PC-9 (cell line): ENCODE measurements around the gene CELF4. TPM values are rescaled to one million over a fixed set of nuclear protein-coding genes. Genes with fewer than 3 reads are reported as not detected.

ENCODE experiments used
- BruUV-seq: library from RNA; stranded (reverse); fragments of 400-500 nt; replicated peaks from 2 replicates; lab custom pipeline; 2021; lab: Mats Ljungman, UMichigan
- CTCF ChIA-PET: fragments of 300-600 bp; sonication (Branson Sonifier 250); formaldehyde crosslinking; loops from one replicate; lab custom pipeline; 2022; ENCODE audit warnings: antibody characterized with exemption; lab: Charles Lee
- POLR2A ChIA-PET: fragments of 300-600 bp; sonication (Branson Sonifier 250); formaldehyde crosslinking; loops from one replicate; lab custom pipeline; 2022; ENCODE audit warnings: antibody characterized with exemption; ENCODE audit not compliant: unreplicated experiment; lab: Charles Lee
- DNase-seq, 2 experiments: peaks; one replicate each; pipeline versions ENCODE4 v3.0.0 to v3.0.0-alpha.2; 2015 to 2022; ENCODE audit warnings: mixed read lengths in 1 of 2
- H2AFZ ChIP-seq: fragments of 200-600 bp; sonication (generic); 2 replicates; pipeline ENCODE4 v1.8.1; 2017; ENCODE audit warnings: antibody characterized with exemption
- H3F3A ChIP-seq: fragments of 200-600 bp; sonication (generic); 2 replicates; pipeline ENCODE4 v1.8.1; 2017; ENCODE audit warnings: antibody characterized with exemption, mild to moderate bottlenecking, low read depth; ENCODE audit not compliant: insufficient read depth
- H3K27ac ChIP-seq: fragments of 200-600 bp; sonication (generic); 2 replicates; pipeline ENCODE4 v1.6.1; 2016; ENCODE audit warnings: mixed run types
- H3K27me3 ChIP-seq: fragments of 200-600 bp; sonication (generic); 2 replicates; pipeline ENCODE4 v1.6.1; 2016; ENCODE audit warnings: low read depth, mixed run types; ENCODE audit not compliant: insufficient read depth
- H3K36me3 ChIP-seq: fragments of 200-600 bp; sonication (generic); 2 replicates; pipeline ENCODE4 v1.6.1; 2016; ENCODE audit warnings: low read depth, mixed run types
- H3K4me1 ChIP-seq: fragments of 200-600 bp; sonication (generic); replicated peaks from 2 replicates; pipeline ENCODE4 v1.6.1; 2016; ENCODE audit warnings: mixed run types; ENCODE audit not compliant: insufficient read depth
- H3K4me2 ChIP-seq: fragments of 200-600 bp; sonication (generic); 2 replicates; pipeline ENCODE4 v1.6.1; 2017; ENCODE audit warnings: mixed run types
- H3K4me3 ChIP-seq: fragments of 200-600 bp; sonication (generic); 2 replicates; pipeline ENCODE4 v1.6.1; 2016; ENCODE audit warnings: mixed run types
- H3K79me2 ChIP-seq: fragments of 200-600 bp; sonication (generic); 2 replicates; pipeline ENCODE4 v1.6.1; 2017; ENCODE audit warnings: low read depth, mixed run types
- H3K9me2 ChIP-seq: fragments of 200-600 bp; sonication (generic); 2 replicates; pipeline ENCODE4 v1.8.1; 2017; ENCODE audit warnings: mild to moderate bottlenecking; ENCODE audit not compliant: insufficient read depth
- H3K9me3 ChIP-seq: fragments of 200-600 bp; sonication (generic); 2 replicates; pipeline ENCODE4 v1.8.1; 2016; ENCODE audit warnings: low read depth; ENCODE audit not compliant: insufficient read depth
- H4K20me1 ChIP-seq: fragments of 200-600 bp; sonication (generic); 2 replicates; pipeline ENCODE4 v1.8.1; 2017; ENCODE audit not compliant: insufficient read depth
- EZH2 ChIP-seq: fragments of 200-600 bp; sonication (generic); IDR thresholded peaks from 2 replicates; pipeline ENCODE4 v1.8.0; 2017; ENCODE audit warnings: antibody characterized with exemption, low read depth
- intact Hi-C: fragments of 100-400 bp; cut with micrococcal nuclease; formaldehyde crosslinking; loops from one replicate; pipeline ENCODE4 v1.10.0; 2022; ENCODE audit not compliant: unreplicated experiment
- total RNA-seq: library from RNA; stranded (reverse); gene quantifications from 2 replicates; pipeline ENCODE4 v1.2.3, GENCODE V29; 2021
- TF ChIP-seq, protein P1 (sequence below): fragments of 200-600 bp; sonication (generic); conservative IDR thresholded peaks from 2 replicates; pipeline ENCODE4 v1.6.1; 2017; ENCODE audit warnings: mixed run types, antibody characterized with exemption, mild to moderate bottlenecking, moderate library complexity

Gene CELF4
- total RNA-seq, 1 experiment from 2014 or later, result 1.2 TPM

GRCh38 chr18:37259711-37260110 is 305.9 kb downstream of the CELF4 start:
- no peak overlapping the region for H3K27ac ChIP-seq
- H3K9me3 ChIP-seq, result no peaks in the 10 kb centered on the region
- POLR2A ChIA-PET, result no interaction called here
- DNase-seq, result no peak
- H4K20me1 ChIP-seq, result no peaks in the 10 kb centered on the region
- H3F3A ChIP-seq, result no peaks in the 10 kb centered on the region
- no peak overlapping the region for H3K4me2 ChIP-seq
- H3K4me3 ChIP-seq, result no peak overlapping the region
- intact Hi-C loops, result no loop called here
- no peaks in the 10 kb centered on the region for H3K4me1 ChIP-seq
- no peaks in the 10 kb centered on the region for H3K9me2 ChIP-seq
- no peak overlapping the region for H2AFZ ChIP-seq
- CTCF ChIA-PET, result no interaction called here
- no peaks in the 10 kb centered on the region for H3K36me3 ChIP-seq
- no TSS peak for BruUV-seq
- peaks cover 32% of the 10 kb centered on the region for H3K27me3 ChIP-seq
- H3K79me2 ChIP-seq, result no peaks in the 10 kb centered on the region
- TF ChIP-seq EZH2, result no peak
- TF ChIP-seq, protein P1, sequence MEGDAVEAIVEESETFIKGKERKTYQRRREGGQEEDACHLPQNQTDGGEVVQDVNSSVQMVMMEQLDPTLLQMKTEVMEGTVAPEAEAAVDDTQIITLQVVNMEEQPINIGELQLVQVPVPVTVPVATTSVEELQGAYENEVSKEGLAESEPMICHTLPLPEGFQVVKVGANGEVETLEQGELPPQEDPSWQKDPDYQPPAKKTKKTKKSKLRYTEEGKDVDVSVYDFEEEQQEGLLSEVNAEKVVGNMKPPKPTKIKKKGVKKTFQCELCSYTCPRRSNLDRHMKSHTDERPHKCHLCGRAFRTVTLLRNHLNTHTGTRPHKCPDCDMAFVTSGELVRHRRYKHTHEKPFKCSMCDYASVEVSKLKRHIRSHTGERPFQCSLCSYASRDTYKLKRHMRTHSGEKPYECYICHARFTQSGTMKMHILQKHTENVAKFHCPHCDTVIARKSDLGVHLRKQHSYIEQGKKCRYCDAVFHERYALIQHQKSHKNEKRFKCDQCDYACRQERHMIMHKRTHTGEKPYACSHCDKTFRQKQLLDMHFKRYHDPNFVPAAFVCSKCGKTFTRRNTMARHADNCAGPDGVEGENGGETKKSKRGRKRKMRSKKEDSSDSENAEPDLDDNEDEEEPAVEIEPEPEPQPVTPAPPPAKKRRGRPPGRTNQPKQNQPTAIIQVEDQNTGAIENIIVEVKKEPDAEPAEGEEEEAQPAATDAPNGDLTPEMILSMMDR, result no peak

DNA sequence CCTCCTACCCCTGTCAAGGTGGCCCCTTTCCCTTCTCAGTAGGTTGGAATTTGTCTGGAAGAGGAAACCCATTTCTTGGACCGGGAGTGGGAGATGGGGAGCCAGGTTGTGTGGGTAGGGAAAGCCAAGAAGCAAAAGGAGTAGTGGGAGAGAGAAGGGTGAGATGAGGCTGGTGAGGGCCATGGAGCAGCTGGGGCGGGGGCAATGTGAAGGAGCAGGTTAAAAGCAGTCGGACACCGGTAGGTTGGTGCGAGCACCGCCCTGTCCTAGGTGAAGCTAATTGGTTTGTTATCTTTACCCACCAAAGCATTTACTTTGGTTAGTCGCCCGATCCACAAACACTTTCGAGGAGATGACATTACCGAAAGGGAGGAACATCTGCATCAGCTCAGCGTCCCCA is 306.8 kb downstream of the CELF4 start:
- Histone ChIP-seq H2AFZ (no peak overlapping the region), H3F3A (no peaks in the 10 kb centered on the region), H3K4me2 (no peak overlapping the region), H3K4me3 (no peak overlapping the region), H3K4me1 (no peaks in the 10 kb centered on the region), H3K27me3 (peaks cover 35% of the 10 kb centered on the region), H3K36me3 (no peaks in the 10 kb centered on the region), H3K79me2 (no peaks in the 10 kb centered on the region), H3K9me3 (no peaks in the 10 kb centered on the region), H3K9me2 (no peaks in the 10 kb centered on the region), H3K27ac (no peak overlapping the region), H4K20me1 (no peaks in the 10 kb centered on the region)
- ChIA-PET POLR2A (no interaction called here), CTCF (no interaction called here)
- intact Hi-C loops, result no loop called here
- no peak for DNase-seq
- no TSS peak for BruUV-seq
- TF ChIP-seq, protein P1, result no peak
- TF ChIP-seq EZH2, result no peak

DNA sequence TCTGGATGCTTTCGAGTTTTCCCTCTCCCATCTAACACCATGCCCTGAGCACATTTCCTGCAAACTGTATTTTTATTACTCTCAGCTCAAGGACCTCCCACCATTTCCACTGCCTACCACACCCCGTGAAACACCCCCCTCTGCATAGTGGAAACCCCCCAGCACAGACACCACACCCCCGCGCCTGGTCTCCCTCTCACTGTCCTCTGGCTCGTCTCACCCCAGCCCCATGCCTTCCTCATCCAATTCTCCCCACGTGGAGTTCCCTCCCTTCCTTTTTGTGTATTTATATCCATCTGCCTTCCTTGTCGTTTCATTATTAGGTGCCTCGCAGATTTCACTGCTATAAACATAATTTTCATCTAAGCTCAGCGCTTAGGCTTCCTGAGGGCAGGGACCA is 307.5 kb downstream of the CELF4 start:
- H3F3A ChIP-seq, result no peaks in the 10 kb centered on the region
- peaks cover 35% of the 10 kb centered on the region for H3K27me3 ChIP-seq
- no peaks in the 10 kb centered on the region for H3K9me2 ChIP-seq
- no peaks in the 10 kb centered on the region for H3K4me1 ChIP-seq
- H3K4me3 ChIP-seq, result no peak overlapping the region
- H3K27ac ChIP-seq, result no peak overlapping the region
- H3K4me2 ChIP-seq, result no peak overlapping the region
- intact Hi-C loops, result no loop called here
- no peaks in the 10 kb centered on the region for H3K36me3 ChIP-seq
- H3K9me3 ChIP-seq, result no peaks in the 10 kb centered on the region
- H2AFZ ChIP-seq, result no peak overlapping the region
- H4K20me1 ChIP-seq, result no peaks in the 10 kb centered on the region
- H3K79me2 ChIP-seq, result no peaks in the 10 kb centered on the region
- BruUV-seq, result no TSS peak
- ChIA-PET POLR2A (interaction anchor here (0.6 kb wide), 1 partner anchor 21 kb away, joined by 3 read pairs; no protein-coding TSS in a partner anchor), CTCF (no interaction called here)
- no peak for DNase-seq
- TF ChIP-seq, protein P1, result no peak
- TF ChIP-seq EZH2, result no peak
